WTC11 (cell line): ENCODE results near the gene IL9.

Source experiments
- CREB1 ChIP-seq: sonication (generic); formaldehyde crosslinking; IDR thresholded peaks from 2 replicates; pipeline ENCODE4 v1.8.0; 2023; ENCODE audit warnings: mild to moderate bottlenecking, missing genetic modification reagents
- ELF4 ChIP-seq: sonication (generic); formaldehyde crosslinking; IDR thresholded peaks from 2 replicates; pipeline ENCODE4 v1.8.1; 2022; ENCODE audit warnings: low read depth, mild to moderate bottlenecking, moderate library complexity, missing genetic modification reagents
- FOXJ3 ChIP-seq: sonication (generic); formaldehyde crosslinking; IDR thresholded peaks from 2 replicates; pipeline ENCODE4 v1.9.0; 2021; ENCODE audit warnings: missing genetic modification reagents, mild to moderate bottlenecking, borderline replicate concordance
- GABPB1 ChIP-seq: sonication (generic); formaldehyde crosslinking; IDR thresholded peaks from 2 replicates; pipeline ENCODE4 v1.8.1; 2023; ENCODE audit warnings: mild to moderate bottlenecking, missing genetic modification reagents
- NR2C2 ChIP-seq: sonication (generic); formaldehyde crosslinking; IDR thresholded peaks from 2 replicates; pipeline ENCODE4 v1.8.0; 2022; ENCODE audit warnings: mild to moderate bottlenecking, missing genetic modification reagents
- SP1 ChIP-seq: sonication (generic); formaldehyde crosslinking; conservative IDR thresholded peaks from 2 replicates; pipeline ENCODE4 v1.8.1; 2022; ENCODE audit warnings: missing genetic modification reagents
- TF ChIP-seq, protein P1 (sequence below): fragments of 200-600 bp; IDR thresholded peaks from 2 replicates; pipeline ENCODE4 v1.8.0; 2022; ENCODE audit warnings: antibody characterized with exemption

DNA sequence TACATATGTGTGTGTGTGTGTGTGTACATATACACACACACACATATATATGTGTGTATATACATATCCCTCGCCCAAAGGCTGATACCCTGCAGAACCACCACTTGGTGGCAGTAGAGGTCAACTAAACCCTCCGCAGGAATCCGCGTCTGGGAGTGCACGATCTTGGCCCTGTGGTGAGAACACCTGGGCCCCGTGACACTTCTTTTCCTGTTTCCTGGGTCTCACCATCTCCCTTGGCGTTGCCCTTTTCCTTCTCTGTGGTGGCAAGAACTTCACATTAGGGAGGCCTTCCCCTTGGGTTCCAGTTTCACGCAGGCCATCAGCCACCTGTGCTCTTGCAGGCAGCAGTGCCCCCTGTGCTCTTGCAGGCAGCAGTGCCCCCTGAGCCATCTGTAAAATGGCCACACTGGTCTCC lies 8.2 kb downstream of the IL9 start:
- TF ChIP-seq SP1 (CRISPR knock-in tag) (no peak), NR2C2 (CRISPR knock-in tag) (no peak), GABPB1 (no peak), CREB1 (CRISPR knock-in tag) (no peak), FOXJ3 (CRISPR knock-in tag) (no peak), ELF4 (CRISPR knock-in tag) (no peak)
- TF ChIP-seq, protein P1, sequence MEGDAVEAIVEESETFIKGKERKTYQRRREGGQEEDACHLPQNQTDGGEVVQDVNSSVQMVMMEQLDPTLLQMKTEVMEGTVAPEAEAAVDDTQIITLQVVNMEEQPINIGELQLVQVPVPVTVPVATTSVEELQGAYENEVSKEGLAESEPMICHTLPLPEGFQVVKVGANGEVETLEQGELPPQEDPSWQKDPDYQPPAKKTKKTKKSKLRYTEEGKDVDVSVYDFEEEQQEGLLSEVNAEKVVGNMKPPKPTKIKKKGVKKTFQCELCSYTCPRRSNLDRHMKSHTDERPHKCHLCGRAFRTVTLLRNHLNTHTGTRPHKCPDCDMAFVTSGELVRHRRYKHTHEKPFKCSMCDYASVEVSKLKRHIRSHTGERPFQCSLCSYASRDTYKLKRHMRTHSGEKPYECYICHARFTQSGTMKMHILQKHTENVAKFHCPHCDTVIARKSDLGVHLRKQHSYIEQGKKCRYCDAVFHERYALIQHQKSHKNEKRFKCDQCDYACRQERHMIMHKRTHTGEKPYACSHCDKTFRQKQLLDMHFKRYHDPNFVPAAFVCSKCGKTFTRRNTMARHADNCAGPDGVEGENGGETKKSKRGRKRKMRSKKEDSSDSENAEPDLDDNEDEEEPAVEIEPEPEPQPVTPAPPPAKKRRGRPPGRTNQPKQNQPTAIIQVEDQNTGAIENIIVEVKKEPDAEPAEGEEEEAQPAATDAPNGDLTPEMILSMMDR, result peak; percentile 78
